Measurements from ENCODE around the gene GADL1.

GADL1 gene

DNA sequence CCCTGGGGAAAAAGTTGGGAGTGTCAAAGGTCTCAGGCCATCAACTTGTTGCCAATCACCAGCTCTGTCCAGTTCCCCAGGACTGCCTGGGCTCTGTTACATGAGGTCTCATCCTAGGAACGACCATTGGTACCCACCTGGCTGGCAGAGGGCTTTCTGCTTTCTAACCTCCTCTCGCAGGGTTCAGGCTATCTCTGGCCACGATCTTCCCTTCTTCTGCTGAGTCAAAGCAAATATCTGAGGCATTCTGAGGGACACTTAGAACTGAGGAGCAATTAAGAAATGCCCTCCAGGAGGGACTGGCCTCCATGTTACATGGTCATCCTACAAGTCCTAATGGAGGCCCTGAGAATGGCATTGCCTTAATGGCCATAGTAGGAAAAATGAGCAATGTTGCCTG lies 210.7 kb downstream of the GADL1 start:
- TF ChIP-seq, protein P1, sequence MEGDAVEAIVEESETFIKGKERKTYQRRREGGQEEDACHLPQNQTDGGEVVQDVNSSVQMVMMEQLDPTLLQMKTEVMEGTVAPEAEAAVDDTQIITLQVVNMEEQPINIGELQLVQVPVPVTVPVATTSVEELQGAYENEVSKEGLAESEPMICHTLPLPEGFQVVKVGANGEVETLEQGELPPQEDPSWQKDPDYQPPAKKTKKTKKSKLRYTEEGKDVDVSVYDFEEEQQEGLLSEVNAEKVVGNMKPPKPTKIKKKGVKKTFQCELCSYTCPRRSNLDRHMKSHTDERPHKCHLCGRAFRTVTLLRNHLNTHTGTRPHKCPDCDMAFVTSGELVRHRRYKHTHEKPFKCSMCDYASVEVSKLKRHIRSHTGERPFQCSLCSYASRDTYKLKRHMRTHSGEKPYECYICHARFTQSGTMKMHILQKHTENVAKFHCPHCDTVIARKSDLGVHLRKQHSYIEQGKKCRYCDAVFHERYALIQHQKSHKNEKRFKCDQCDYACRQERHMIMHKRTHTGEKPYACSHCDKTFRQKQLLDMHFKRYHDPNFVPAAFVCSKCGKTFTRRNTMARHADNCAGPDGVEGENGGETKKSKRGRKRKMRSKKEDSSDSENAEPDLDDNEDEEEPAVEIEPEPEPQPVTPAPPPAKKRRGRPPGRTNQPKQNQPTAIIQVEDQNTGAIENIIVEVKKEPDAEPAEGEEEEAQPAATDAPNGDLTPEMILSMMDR (conservative IDR thresholded peaks at IDR 0.05; ENCODE audit: low read depth, low read length): no peak
- H3K4me3 ChIP-seq (ENCODE audit: low read length): no peak overlapping the region
- DNase-seq (ENCODE audit: low read depth): no peak

DNA sequence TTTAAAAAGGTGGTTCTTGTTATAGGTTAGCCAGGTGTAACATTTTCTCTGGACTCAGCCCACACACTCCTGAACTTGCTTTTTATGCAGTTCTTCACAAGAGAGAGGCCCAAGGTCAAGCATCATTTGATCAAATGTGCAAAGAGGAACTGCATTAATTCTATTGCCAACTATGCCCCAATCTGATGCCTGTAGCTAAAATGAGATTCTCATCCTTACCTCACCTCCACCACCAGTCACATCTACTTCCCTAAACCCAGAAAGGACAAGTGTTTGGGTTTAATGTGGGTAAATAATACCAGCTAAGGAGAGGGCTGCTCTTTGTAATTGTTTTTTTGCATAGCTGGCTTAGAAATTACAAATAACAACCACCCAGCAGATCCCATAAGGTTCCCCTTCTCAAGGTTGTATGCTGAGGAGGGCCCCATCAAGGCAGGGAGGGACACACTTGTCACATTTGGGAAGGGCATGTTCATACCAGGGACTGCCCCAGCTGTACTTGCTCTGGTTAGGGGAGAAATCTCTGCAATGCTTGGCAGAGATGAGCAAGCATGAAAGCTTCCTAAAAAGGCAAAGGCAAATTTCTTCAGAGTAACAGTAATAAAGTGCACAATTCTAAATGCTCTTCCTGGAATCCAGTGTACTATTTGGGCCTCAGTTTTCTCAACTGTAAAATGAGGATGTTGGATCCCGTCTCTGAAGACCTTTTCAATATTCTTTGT lies 211.9 kb downstream of the GADL1 start:
- TF ChIP-seq, protein P1 (conservative IDR thresholded peaks at IDR 0.05; ENCODE audit: low read depth, low read length): no peak
- H3K4me3 ChIP-seq (ENCODE audit: low read length): no peak overlapping the region
- no peak for DNase-seq (ENCODE audit: low read depth)

DNA sequence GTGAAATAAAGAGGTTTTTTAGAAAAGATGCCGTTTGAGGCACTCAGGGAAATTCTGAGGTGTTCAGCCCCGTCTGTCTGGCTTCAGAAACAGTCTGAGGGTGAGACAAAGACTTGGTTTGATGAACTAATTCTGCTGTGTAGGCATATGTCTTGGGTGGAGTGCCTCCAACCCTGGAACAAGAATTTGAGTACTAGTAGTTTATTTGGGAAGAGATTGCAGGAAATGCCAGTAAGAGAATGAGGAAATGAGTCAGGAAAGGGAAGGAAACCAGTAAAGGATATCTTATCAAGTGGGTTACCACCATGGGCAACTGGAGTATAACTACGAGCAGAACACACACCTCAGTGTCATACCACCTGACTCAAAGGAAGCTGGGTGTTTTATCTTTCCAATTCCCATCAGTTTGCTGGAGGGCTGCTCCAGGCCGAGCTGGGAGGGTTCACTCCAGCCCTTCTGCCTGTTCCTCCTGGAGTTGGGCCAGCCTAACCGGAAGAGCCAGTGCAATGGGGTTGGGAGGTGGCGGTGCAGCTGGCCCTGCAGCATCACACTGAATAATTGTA lies 212.7 kb downstream of the GADL1 start:
- TF ChIP-seq, protein P1 (conservative IDR thresholded peaks at IDR 0.05; ENCODE audit: low read depth, low read length): no peak
- no peak for DNase-seq (ENCODE audit: low read depth)
- no peak overlapping the region for H3K4me3 ChIP-seq (ENCODE audit: low read length)

DNA sequence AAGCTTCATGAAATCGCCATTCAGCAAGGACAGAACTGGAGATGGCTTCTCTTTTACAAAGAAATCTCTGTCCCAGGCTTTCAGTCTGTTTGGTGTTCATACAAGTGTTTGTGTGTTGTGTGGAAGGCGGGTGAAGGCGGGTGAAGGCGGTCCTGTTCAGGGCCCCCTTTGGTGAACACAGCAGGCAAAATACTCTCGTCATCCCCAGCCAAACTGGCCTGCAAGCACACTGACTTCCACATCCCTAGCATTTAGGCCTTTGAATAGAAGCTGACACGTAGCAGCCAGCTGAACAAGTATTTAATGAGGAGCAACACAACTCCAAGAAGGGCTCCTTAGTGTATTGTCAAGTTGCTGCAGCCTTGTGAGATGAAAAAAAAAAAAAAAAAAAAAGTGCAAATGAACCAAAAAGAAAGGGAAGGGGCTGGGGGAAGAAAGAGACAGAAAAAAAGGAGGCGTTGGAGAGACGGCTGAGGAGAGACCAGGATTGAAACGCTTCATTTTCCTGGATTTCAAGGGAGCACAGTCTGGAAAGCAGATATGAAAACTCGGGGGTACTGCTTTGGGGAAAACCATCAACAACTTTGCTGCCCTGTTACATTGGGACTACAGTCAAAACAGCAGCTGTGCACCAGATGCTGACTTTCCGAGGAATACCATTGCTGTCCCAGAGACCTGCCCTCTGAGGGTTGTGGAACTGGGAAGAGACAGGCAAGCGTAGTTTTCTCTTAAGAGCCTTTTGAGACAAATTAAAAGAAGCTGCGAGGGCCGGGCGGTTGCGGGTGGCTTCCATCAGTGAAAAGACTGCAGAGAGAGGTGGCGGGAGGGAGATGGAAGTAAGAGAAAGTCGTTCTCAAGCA lies 213.4 kb downstream of the GADL1 start:
- no peak overlapping the region for H3K4me3 ChIP-seq (ENCODE audit: low read length)
- DNase-seq (ENCODE audit: low read depth): no peak
- TF ChIP-seq, protein P1 (conservative IDR thresholded peaks at IDR 0.05; ENCODE audit: low read depth, low read length): no peak

DNA sequence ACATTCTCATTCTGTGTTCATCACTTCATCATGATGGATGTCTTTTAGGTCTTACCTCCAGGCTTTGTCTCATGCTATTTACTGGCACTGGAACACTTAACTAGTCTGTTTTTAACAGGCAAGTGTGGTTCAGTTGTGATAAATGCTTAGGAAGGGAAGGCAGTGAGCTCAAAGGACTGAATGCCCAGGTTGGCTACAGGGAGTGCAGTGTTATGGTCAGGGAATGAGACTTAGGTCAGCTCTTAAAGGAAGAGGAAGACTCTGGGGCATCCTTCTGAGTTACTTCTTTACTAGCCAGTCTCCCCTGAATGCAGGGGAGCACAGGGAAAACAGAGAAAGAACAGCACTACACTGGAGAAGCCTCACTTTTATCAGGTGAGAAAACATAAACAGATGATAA lies 215.4 kb downstream of the GADL1 start:
- TF ChIP-seq, protein P1 (conservative IDR thresholded peaks at IDR 0.05; ENCODE audit: low read depth, low read length): no peak
- DNase-seq (ENCODE audit: low read depth): no peak
- H3K4me3 ChIP-seq (ENCODE audit: low read length): no peak overlapping the region

DNA sequence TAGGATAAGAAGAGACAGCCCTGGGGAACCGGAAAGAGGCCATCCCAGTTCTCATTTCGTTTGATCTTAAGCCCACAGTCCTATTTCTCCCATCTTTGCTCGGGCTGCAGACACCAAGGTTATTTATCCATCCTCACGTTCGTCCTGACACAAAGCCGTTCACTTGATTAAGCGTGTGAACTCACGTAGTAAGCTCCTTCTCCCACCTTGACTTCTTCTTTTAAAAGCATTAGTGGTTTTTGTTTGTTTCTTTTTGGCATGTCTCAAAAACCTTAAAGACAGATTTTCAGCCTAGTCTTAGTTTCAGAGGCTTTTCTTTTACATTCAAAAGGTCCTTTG lies 217.1 kb downstream of the GADL1 start:
- no peak overlapping the region for H3K4me3 ChIP-seq (ENCODE audit: low read length)
- DNase-seq (ENCODE audit: low read depth): no peak
- TF ChIP-seq, protein P1 (conservative IDR thresholded peaks at IDR 0.05; ENCODE audit: low read depth, low read length): no peak
